Central memory CD4-positive, alpha-beta T cell (primary cell): ENCODE measurements around the gene GNAL.

Experiments
- DNase-seq: peaks from one replicate; pipeline ENCODE4 v3.0.0; 2022

The GNAL gene

DNA sequence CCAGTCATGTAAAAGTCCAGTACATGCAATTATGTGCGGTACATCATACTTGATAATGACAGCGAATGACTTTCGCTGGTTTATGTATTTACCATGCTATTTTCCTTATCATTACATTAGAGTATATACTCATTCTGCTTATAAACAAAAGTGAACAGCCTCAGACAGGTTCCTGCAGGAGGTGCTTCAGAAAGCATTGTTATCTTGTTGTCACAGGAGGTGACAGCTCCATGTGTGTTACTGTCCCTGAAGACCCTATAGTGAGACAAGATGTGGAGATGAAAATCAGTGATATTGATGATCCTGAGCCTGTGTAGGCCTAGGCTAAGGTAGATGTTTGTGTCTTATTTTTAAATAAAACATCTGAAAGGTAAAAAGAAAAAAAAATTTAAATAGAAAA lies 234.4 kb downstream of the GNAL start:
- no peak for DNase-seq

DNA sequence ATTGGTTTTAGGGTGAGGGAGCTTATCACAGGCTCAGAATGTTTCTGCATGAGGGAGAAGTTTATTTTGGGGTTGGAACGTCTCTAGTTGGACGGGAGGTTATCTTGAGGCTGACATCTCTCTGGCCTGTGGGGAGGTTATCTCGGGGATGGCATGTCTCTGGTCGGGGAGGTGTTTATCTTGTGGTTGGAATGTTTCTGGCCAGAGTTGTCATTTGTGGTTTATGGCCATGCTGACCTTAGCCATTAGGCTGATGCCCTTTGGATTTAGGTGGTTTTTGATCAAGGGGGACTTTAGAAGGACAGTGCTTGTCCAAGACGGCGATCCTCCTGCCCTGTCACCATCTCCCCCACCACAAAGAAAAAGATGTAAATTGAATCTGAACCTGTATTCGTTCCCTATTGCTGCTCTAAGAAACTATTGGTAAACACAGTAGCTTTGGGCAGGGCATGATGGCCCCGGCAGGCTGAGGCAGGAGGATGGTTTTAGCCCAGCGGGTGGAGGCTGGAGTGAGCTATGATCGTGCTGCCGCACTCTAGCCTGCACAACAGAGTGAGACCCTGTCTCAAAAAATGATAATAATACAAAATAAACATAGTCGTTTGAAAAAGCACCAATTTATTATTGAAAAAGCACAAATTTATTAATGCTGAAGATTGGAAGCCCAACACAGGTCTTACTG lies 236.9 kb downstream of the GNAL start:
- DNase-seq, result no peak

DNA sequence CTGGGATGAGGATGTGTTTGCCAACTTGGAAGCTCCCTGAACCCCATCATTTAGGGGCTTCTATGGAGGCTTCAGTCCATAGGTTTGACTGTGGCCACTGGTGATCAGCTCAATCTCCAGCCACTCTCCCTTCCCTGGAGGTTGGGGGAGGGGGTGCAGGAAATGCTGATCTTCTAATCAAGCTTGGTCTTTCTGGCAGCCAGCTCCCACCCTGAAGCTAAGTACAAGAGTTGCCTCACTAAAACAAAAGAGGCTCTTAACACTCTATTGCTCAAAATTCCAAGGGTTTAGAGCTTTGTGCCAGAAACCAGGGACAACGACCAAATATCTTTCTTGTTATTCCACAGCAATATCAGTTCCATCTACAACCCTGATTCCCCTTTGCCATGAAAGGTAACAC lies 238.4 kb downstream of the GNAL start:
- no peak for DNase-seq

DNA sequence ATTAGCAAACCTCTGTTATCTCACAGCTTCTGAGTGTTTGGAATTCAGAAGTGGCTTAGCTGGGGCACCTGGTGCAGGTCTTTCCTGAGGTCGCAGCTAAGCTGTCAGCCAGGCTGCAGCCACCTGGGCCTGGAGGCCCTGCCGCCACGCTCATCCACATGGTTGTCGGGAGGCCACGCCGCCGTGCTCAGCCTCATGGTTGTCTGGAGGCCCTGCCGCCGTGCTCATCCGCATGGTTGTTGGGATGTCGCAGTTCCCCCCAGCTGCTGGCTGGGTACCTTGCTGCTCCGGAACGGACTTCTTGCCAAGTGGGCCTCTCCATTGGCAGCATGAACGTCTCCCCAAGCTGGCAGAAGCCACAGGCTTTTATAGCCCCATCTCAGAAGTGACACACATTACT lies 243.3 kb downstream of the GNAL start:
- no peak for DNase-seq
